PC-3 (cell line): Measurements from ENCODE around the gene UBQLN4. TPM values are rescaled to one million over a fixed set of nuclear protein-coding genes. Genes with fewer than 3 reads are reported as not detected.

Experiments used
- ATAC-seq: fragments of 200-7000 bp; cut with Tn5 transposase; 2 replicates; pipeline ENCODE4 v1.9.1; 2020; ENCODE audit warnings: mild to moderate bottlenecking, moderate library complexity
- BruUV-seq: library from RNA; stranded (reverse); fragments of 400-500 nt; replicated peaks from 2 replicates; lab custom pipeline; 2021; lab: Mats Ljungman, UMichigan
- CTCF ChIA-PET: fragments of 300-600 bp; sonication (Branson Sonifier 250); formaldehyde crosslinking; loops from one replicate; lab custom pipeline; 2022; ENCODE audit warnings: antibody characterized with exemption; lab: Charles Lee
- POLR2A ChIA-PET: fragments of 300-600 bp; sonication (Branson Sonifier 250); formaldehyde crosslinking; loops from one replicate; lab custom pipeline; 2022; ENCODE audit warnings: antibody characterized with exemption; ENCODE audit not compliant: unreplicated experiment; lab: Charles Lee
- DNase-seq: peaks from one replicate; pipeline ENCODE4 v3.0.0-alpha.2; 2015
- H2AFZ ChIP-seq: fragments of 300-600 bp; sonication (generic); 2 replicates; pipeline ENCODE4 v1.6.0; 2016; ENCODE audit warnings: antibody characterized with exemption, low read length
- H3F3A ChIP-seq: fragments of 300-600 bp; sonication (generic); one replicate; pipeline ENCODE4 v1.6.0; 2017; ENCODE audit warnings: antibody characterized with exemption, low read length, control low read depth, mild to moderate bottlenecking; ENCODE audit not compliant: unreplicated experiment
- H3K27ac ChIP-seq: fragments of 300-600 bp; sonication (generic); 2 replicates; pipeline ENCODE4 v1.5.1; 2016; ENCODE audit warnings: mild to moderate bottlenecking, low read length
- H3K27me3 ChIP-seq: fragments of 300-600 bp; sonication (generic); 2 replicates; pipeline ENCODE4 v1.6.1; 2016; ENCODE audit warnings: low read length, mixed read lengths
- H3K36me3 ChIP-seq: fragments of 300-600 bp; sonication (generic); 2 replicates; pipeline ENCODE4 v1.6.1; 2016; ENCODE audit warnings: low read depth, mixed run types, low read length, mixed read lengths
- H3K4me1 ChIP-seq: fragments of 300-600 bp; sonication (generic); 2 replicates; pipeline ENCODE4 v1.5.1; 2016; ENCODE audit warnings: low read length; ENCODE audit not compliant: insufficient read depth
- H3K4me2 ChIP-seq: fragments of 300-600 bp; sonication (generic); 2 replicates; pipeline ENCODE4 v1.6.0; 2016; ENCODE audit warnings: low read length
- H3K4me3 ChIP-seq: fragments of 300-600 bp; sonication (generic); 2 replicates; pipeline ENCODE4 v1.5.1; 2016; ENCODE audit warnings: mild to moderate bottlenecking, low read length, mixed read lengths
- H3K79me2 ChIP-seq: fragments of 300-600 bp; sonication (generic); 2 replicates; pipeline ENCODE4 v1.6.1; 2017; ENCODE audit warnings: low read length, mixed read lengths
- H3K9ac ChIP-seq: fragments of 300-600 bp; sonication (generic); 2 replicates; pipeline ENCODE4 v1.6.0; 2016; ENCODE audit warnings: mild to moderate bottlenecking, low read length
- H3K9me2 ChIP-seq: fragments of 300-600 bp; sonication (generic); replicated peaks from 2 replicates; pipeline ENCODE4 v1.6.1; 2016; ENCODE audit warnings: mixed run types, low read length, mixed read lengths
- H3K9me3 ChIP-seq: fragments of 300-600 bp; sonication (generic); 2 replicates; pipeline ENCODE4 v1.6.1; 2016; ENCODE audit warnings: low read length, mixed read lengths
- H4K20me1 ChIP-seq: fragments of 300-600 bp; sonication (generic); 2 replicates; pipeline ENCODE4 v1.6.1; 2016; ENCODE audit warnings: low read length, mixed read lengths
- CTCF ChIP-seq: fragments of 300-600 bp; sonication (generic); conservative IDR thresholded peaks from 2 replicates; pipeline ENCODE4 v1.5.1; 2017; ENCODE audit warnings: antibody characterized with exemption, low read depth, mild to moderate bottlenecking, low read length
- EZH2 ChIP-seq: fragments of 300-600 bp; sonication (generic); IDR thresholded peaks from one replicate; pipeline ENCODE4 v1.6.1; 2017; ENCODE audit warnings: antibody characterized with exemption, mild to moderate bottlenecking, low read length; ENCODE audit not compliant: unreplicated experiment
- EZH2phosphoT487 ChIP-seq: fragments of 300-600 bp; sonication (generic); IDR thresholded peaks from 2 replicates; pipeline ENCODE4 v1.6.1; 2018; ENCODE audit warnings: mild to moderate bottlenecking, antibody characterized with exemption, low read length, borderline replicate concordance
- intact Hi-C: fragments of 100-400 bp; cut with micrococcal nuclease; formaldehyde crosslinking; loops from 2 replicates; pipeline ENCODE4 v1.9.0; 2023
- total RNA-seq: library from RNA; depleted of rRNA; stranded (reverse); fragments of >200 nt; gene quantifications from 2 replicates; pipeline ENCODE4 v1.2.3, GENCODE V29; 2014

UBQLN4 gene
- total RNA-seq, 1 experiment from 2014 or later: 45.4 TPM

GRCh38 chr1:156081917-156082308 lies 28.3 kb upstream of the UBQLN4 start:
- no TSS peak for BruUV-seq
- Histone ChIP-seq H3K79me2 (peaks cover 29% of the 10 kb centered on the region), H4K20me1 (no peaks in the 10 kb centered on the region), H3K4me1 (peaks cover 12% of the 10 kb centered on the region), H3K4me3 (peak overlapping the region; percentile 78), H3K9ac (peak overlapping the region; percentile 78), H3K27ac (no peak overlapping the region), H3K27me3 (no peaks in the 10 kb centered on the region), H3K9me2 (no peaks in the 10 kb centered on the region), H3F3A (no peaks in the 10 kb centered on the region), H3K9me3 (no peaks in the 10 kb centered on the region), H2AFZ (peak overlapping the region; percentile 95), H3K4me2 (peak overlapping the region; percentile 91), H3K36me3 (peaks cover 6% of the 10 kb centered on the region; the same call in 1 of the 2 replicates)
- ATAC-seq (peak; percentile 3; the same call in 1 of the 2 replicates), DNase-seq (no peak)
- ChIA-PET POLR2A (no interaction called here), CTCF (no interaction called here)
- TF ChIP-seq EZH2 (no peak), CTCF (no peak), EZH2phosphoT487 (no peak)
- intact Hi-C loops: loop anchor here (1.0 kb wide), 1 partner anchor 28 kb away; the partner anchor contains the start of gene LAMTOR2

GRCh38 chr1:156081180-156081916 lies 27.8 kb upstream of the UBQLN4 start:
- H3K9me2 ChIP-seq: no peaks in the 10 kb centered on the region
- peaks cover 29% of the 10 kb centered on the region for H3K79me2 ChIP-seq
- H3F3A ChIP-seq: no peaks in the 10 kb centered on the region
- TF ChIP-seq CTCF: no peak
- TF ChIP-seq EZH2phosphoT487: no peak
- no peak for TF ChIP-seq EZH2
- DNase-seq (no peak), ATAC-seq (peak; percentile 28)
- peaks cover 9% of the 10 kb centered on the region for H3K36me3 ChIP-seq
- intact Hi-C loops: no loop called here
- no peaks in the 10 kb centered on the region for H3K27me3 ChIP-seq
- peak overlapping the region; percentile 91 for H3K4me2 ChIP-seq
- CTCF ChIA-PET: no interaction called here
- H4K20me1 ChIP-seq: no peaks in the 10 kb centered on the region
- H3K4me3 ChIP-seq: peak overlapping the region; percentile 78
- POLR2A ChIA-PET: no interaction called here
- no peak overlapping the region for H3K27ac ChIP-seq
- H3K4me1 ChIP-seq: peaks cover 10% of the 10 kb centered on the region
- TSS peak; percentile 59 for BruUV-seq
- H3K9ac ChIP-seq: peak overlapping the region; percentile 78
- H2AFZ ChIP-seq: peak overlapping the region; percentile 95
- no peaks in the 10 kb centered on the region for H3K9me3 ChIP-seq

GRCh38 chr1:156080863-156081179 lies 27.2 kb upstream of the UBQLN4 start:
- peak overlapping the region; percentile 85; the same call in 1 of the 2 replicates for H2AFZ ChIP-seq
- no peaks in the 10 kb centered on the region for H3F3A ChIP-seq
- H3K79me2 ChIP-seq: peaks cover 29% of the 10 kb centered on the region
- H3K4me3 ChIP-seq: peak overlapping the region; percentile 78
- CTCF ChIA-PET: no interaction called here
- intact Hi-C loops: no loop called here
- no peak for DNase-seq
- peak overlapping the region; percentile 85 for H3K4me2 ChIP-seq
- POLR2A ChIA-PET: no interaction called here
- H3K9me2 ChIP-seq: no peaks in the 10 kb centered on the region
- H4K20me1 ChIP-seq: no peaks in the 10 kb centered on the region
- no peaks in the 10 kb centered on the region for H3K27me3 ChIP-seq
- no peak; the same call in 1 of the 2 replicates for ATAC-seq
- peaks cover 13% of the 10 kb centered on the region for H3K36me3 ChIP-seq
- H3K4me1 ChIP-seq: peaks cover 5% of the 10 kb centered on the region; the same call in 1 of the 2 replicates
- H3K9me3 ChIP-seq: no peaks in the 10 kb centered on the region
- no peak overlapping the region for H3K27ac ChIP-seq
- TF ChIP-seq EZH2phosphoT487 (no peak), CTCF (no peak), EZH2 (no peak)
- no TSS peak for BruUV-seq
- H3K9ac ChIP-seq: peak overlapping the region; percentile 78
